NCI-H2196 treated with DMSO at 0.1 percent for 48 hours (cell line): ENCODE measurements around the gene IRS2.
"Not testable (repeated sequence)": the region's sequence is repeated elsewhere in the genome, so short reads cannot be mapped to it uniquely, and the experiment has no call there.

Experiments
- DNase-seq: peaks from one replicate; lab custom pipeline; 2025; ENCODE audit not compliant: unreplicated experiment; lab: John Stamatoyannopoulos, UW

IRS2 gene, protein sequence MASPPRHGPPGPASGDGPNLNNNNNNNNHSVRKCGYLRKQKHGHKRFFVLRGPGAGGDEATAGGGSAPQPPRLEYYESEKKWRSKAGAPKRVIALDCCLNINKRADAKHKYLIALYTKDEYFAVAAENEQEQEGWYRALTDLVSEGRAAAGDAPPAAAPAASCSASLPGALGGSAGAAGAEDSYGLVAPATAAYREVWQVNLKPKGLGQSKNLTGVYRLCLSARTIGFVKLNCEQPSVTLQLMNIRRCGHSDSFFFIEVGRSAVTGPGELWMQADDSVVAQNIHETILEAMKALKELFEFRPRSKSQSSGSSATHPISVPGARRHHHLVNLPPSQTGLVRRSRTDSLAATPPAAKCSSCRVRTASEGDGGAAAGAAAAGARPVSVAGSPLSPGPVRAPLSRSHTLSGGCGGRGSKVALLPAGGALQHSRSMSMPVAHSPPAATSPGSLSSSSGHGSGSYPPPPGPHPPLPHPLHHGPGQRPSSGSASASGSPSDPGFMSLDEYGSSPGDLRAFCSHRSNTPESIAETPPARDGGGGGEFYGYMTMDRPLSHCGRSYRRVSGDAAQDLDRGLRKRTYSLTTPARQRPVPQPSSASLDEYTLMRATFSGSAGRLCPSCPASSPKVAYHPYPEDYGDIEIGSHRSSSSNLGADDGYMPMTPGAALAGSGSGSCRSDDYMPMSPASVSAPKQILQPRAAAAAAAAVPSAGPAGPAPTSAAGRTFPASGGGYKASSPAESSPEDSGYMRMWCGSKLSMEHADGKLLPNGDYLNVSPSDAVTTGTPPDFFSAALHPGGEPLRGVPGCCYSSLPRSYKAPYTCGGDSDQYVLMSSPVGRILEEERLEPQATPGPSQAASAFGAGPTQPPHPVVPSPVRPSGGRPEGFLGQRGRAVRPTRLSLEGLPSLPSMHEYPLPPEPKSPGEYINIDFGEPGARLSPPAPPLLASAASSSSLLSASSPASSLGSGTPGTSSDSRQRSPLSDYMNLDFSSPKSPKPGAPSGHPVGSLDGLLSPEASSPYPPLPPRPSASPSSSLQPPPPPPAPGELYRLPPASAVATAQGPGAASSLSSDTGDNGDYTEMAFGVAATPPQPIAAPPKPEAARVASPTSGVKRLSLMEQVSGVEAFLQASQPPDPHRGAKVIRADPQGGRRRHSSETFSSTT (N-terminal part only)

DNA sequence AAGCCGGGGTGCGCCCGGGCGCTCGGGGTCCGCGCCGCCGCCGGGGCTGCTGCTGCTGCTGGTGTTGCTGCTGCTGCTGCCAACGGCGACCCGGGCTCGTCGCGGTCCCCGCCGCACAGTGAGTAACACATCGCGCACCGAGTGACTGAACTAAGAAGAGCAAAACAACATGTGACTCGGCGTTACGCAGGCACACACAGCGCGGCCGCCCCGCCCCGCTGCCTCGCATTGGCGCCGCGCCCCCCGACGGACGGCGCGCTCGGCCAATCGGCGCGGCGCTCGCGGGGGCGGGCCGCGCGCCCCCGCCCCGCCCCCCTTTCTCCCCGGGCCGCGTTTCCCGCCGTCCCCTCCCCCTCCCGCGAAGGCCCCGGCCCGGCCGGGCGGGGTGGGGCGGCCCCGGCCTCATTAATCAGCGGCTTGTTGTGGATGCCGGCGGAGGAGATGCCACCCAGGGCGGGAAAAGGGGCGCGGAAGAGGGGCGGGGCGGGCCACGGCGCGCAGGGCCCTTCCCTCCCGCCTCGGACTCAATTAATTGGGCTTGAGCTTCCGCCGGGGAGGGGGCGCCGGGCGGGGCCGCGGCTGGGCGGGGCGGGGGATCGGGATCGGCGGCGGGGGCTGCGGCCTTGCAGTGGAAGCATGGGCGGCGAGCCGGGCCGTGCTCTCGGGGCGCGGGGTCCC lies at the start of gene IRS2:
Gene IRS2, minus strand, starts transcription at position 127 of the 678 bp plus-strand sequence. CDS start 530 bp downstream, outside the sequence.
- peak; percentile 73 for DNase-seq

DNA sequence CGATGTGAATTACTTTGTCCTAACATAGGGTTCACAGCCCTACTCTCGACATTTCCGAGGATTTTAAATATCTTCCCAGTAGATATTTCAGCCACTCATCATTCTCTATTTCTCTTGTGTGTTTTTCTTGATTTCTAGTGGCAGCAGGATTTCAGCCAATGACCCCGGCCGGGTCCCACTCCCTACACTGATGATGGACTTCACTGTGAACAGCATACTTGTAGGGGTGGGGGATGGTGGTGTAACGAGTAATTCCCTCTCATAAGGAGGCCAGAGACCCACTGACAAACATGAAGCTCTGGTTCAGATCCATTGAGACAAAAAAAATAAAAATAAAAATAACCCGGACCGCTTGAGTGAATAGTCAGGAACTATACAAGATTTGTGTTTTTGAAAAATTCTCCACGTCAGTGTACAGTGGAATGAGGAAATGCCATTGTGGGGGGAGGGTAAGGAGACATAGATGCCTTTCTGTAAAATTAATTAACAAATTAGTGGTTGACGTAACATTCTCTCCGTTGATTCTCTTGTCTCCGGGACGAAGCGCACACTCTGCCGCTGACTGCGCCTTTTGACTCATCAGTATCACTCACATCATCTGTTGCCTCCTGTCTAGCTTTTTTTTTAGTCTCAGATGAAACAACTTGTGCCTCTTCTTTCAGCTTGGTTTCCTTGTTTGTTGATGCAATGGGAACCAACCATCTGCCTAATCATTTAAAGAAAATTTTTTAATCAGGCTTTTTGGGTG lies 48.8 kb upstream of the IRS2 start:
- DNase-seq, result no peak

DNA sequence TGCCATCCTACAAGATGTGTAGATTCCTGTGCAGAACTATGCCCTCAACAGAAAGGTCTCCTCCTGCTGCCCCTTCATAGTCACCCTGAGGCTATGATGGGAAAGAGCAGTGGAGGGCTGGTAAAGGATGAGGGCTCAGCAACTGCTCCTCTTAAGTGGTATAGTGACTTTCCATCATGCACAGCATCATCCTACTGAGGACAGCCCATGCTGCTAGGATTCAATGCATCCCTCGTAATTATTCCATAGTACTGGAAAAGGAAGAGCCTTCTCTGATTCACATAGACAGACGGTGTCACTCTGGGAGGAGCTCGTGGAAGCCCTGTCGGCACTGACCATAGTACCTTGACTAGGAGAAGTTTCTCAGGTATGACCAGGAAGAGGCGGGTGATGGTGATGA lies 47.6 kb upstream of the IRS2 start:
- no peak for DNase-seq

GRCh38 chr13:109833071-109833470 lies 46.7 kb upstream of the IRS2 start:
- DNase-seq, result no peak

DNA sequence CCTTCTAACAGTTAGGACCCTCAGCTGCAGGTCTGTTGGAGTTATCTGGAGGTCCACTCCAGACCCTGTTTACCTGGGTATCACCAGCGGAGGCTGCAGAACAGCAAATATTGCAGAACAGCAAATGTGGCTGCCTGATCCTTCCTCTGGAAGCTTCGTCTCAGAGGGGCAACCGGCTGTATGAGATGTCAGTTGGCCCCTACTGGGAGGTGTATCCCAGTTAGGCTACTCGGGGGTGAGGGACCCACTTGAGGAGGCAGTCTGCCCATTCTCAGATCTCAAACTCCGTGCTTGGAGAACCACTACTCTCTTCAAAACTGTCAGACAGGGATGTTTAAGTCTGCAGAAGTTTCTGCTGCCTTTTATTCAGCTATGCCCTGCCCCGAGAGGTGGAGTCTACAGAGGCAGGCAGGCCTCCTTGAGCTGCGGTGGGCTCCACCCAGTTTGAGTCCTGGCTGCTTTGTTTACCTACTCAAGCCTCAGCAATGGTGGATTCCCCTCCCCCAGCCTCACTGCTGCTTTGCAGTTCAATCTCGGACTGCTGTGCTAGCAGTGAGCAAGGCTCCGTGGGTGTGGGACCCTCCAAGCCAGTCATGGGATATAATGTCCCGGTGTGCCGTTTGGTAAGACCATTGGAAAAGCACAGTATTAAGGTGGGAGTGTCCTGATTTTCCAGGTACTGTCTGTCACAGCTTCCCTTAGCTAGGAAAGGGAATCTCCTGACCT lies 42.4 kb upstream of the IRS2 start:
- not testable (repeated sequence) for DNase-seq

DNA sequence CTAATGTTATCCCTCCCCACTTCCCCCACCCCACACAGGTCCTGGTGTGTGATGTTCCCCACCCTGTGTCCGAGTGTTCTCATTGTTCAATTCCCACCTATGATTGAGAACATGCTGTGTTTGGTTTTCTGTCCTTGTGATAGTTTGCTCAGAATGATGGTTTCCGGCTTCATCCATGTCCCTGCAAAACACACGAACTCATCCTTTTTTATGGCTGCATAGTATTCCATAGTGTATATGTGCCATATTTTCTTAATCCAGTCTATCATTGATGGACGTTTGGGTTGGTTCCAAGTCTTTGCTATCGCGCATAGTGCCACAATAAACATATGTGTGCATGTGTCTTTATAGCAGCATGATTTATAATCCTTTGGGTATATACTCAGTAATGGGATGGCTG lies 36.8 kb upstream of the IRS2 start:
- not testable (repeated sequence) for DNase-seq

DNA sequence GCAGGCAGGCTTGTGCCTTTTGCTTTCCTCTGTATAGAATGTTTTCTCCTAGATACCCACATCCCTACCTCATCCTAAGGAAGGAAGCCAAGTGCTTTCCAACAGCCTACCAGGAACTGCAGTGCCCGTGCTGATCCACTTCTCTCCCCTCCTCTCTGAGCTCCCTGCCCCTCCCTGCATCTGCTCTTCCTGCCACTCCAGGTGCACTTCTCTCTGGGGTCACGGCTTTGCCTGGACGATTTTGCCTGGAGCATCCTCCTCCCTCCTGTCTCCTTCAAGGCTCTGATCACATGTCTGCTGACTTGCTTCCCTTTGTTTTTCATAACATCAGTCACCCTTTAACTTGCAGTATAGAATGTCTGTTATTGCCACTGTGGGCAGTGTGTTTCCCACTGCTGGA lies 34.7 kb upstream of the IRS2 start:
- DNase-seq, result no peak

DNA sequence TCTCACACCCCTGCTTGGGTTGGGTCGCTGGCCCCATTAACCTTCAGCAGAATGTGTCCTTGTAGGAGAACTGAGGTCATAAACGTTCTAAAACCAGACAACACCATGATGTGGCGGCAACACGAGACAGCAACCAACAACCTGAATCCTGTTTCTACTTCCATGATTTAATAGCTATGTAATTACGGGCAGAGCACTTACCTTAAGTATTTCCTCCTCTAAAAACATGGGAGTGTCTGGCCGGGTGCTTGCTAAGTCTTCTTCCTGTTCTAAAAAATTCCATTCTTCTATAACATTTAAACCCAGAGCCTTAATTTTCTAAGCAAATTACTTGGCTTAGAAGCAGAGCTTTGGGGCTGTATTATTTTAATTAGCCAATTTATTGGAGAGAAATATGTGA lies 33.5 kb upstream of the IRS2 start:
- DNase-seq, result no peak

DNA sequence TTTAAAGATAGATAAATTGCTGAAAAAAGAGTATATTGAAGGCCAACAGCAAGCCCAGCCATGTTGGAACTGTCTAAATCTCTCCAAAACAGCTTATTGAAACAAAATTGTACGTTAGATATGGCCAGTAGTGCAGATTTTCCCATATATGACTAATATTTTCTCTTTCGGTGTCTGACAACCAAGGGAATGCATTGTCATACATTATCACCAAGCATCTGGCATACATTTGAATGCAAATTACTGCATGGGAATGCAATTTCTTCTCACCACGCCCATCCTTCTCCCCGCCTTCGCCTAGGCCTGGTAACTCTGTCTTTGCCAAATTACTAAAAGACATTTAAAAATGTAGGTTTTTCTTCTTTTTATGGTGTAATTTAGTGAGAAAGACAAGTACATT lies 32.5 kb upstream of the IRS2 start:
- DNase-seq, result no peak

DNA sequence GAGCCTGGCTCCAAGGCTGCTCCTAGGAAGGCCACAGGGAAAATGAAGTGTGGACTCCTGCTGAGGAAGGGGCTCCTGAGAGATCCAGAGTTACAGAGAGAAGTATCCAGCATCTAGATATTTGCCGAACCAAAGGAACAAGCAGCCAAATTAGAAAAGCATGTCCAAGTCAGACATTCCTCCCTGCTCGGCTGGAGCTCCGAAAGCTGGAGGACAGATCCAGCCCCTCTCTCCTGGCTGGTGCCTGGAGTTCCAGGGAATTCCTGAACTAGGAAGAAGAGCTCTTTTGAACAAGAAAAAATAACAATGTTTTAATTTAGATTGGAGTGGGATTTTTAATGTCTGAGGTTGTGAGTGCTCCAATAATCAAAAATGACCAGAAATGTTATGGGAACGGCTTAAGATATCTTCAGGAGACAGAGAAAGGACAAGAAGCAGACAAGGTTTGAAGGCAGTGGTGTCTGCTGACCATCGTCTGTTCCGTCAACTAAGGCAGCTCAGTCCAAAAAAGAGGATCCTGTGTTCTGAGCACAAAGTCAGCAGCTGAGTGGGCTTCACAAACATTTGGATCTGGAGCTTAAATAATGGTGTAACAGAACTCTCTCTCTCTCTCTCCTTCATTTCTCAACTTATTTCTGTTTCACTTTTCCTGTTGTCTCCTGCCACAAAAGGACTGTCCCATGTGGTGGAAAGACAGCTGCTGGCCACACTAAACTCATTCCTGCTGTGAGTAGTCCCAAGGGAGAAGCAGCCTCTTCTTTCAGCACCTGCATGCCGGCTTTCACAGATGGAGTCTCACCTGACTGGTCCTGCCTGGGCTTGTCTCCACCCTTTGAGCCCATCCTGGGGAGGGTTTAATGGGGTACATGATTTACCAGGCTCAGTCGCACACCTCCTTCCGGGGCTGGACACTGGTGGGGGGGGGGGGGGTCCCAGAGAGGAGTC lies 31.5 kb upstream of the IRS2 start:
- no peak for DNase-seq

- DNase-seq, result no peak
Observed at GRCh38 chr13:109816808-109817203, 30.4 kb upstream of the IRS2 start.

GRCh38 chr13:109816112-109816807 lies 29.9 kb upstream of the IRS2 start:
- no peak for DNase-seq

- no peak for DNase-seq
Observed at GRCh38 chr13:109815651-109816050, 29.3 kb upstream of the IRS2 start.

DNA sequence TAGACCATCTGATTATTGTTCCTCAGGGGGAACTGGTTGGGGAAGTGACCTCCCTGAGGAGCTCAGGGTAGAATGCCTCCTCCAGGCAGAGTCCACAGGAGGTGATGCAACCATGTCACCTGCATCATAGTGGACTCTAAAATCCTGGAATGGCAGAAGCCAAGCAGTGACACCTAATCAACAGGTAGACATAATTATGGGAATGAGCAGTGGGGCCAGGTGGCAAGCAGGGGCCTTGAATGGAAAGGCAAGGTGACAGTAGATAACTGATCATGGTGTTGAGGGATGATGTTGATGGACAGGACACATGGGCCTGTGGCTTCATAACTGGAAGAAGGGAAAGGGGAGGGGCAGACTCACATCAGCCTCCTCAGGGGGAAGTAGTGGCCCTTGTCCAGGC lies 27.3 kb upstream of the IRS2 start:
- DNase-seq, result no peak

GRCh38 chr13:109812382-109812781 lies 26.0 kb upstream of the IRS2 start:
- DNase-seq, result no peak

DNA sequence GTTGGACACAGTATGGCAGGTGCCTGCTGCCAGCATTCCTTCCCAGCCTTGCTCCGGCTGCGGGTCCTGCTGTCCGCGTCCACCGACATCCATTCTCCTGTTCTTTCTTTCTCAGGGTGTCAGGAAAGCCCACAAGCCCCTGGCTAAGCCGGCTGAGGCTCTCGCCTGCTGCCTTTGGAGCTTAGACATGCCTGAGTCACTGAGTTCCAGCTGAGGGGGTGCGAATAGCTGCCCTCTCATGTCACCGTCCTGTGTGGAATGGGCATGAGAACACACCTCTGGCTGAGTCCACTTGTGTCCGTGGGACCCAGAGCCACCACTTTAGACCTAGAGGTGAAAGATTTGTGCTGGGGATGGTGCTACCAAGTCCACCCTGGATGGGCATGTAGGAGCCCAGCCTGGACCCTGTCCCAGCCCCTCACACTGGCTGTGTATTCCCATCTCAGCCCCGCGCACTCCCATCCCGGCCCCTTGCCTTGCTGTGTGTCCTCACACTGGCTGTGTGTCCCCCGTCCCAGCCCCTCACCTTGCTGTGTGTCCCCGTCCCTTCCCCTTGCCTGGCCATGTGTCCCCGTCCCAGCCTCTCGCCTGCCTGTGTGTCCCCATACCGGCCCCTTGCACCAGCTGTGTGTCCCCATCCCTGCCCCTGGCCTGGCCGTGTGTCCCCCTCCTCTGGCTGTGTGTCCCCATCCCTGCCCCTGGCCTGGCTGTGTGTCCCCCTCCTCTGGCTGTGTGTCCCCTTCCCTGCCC lies 24.6 kb upstream of the IRS2 start:
- DNase-seq, result no peak
